Activated CD8-positive, alpha-beta memory T cell treated with anti-CD3 and anti-CD28 coated beads, Interleukin-2, amount 50 U/mL, for 4 hours (primary cell): Measurements from ENCODE around the gene PTF1A.

Source experiments
- DNase-seq: peaks from one replicate; pipeline ENCODE4 v3.0.0-alpha.2; 2020

The PTF1A gene

GRCh38 chr10:23187155-23187554 is 5.0 kb upstream of the PTF1A start:
- no peak for DNase-seq

- no peak for DNase-seq
These were observed 3.1 kb upstream of the PTF1A start for GRCh38 chr10:23189024-23189423.

GRCh38 chr10:23190872-23191763 is 994 bp upstream of the PTF1A start:
- DNase-seq, result no peak

- no peak for DNase-seq
These were observed 761 bp downstream of the PTF1A start for GRCh38 chr10:23192712-23193434.

GRCh38 chr10:23193435-23194074 is 1.4 kb downstream of the PTF1A start:
- DNase-seq, result no peak

- DNase-seq, result no peak
These were observed 2.4 kb downstream of the PTF1A start for GRCh38 chr10:23194471-23194965.

- DNase-seq, result no peak
These were observed 3.1 kb downstream of the PTF1A start for GRCh38 chr10:23194966-23195845.

GRCh38 chr10:23195846-23196600 is 3.9 kb downstream of the PTF1A start:
- no peak for DNase-seq

GRCh38 chr10:23196915-23197314 is 4.8 kb downstream of the PTF1A start:
- DNase-seq, result no peak

- DNase-seq, result no peak
These were observed 5.3 kb downstream of the PTF1A start for GRCh38 chr10:23197416-23197861.

- no peak for DNase-seq
These were observed 6.5 kb downstream of the PTF1A start for GRCh38 chr10:23198610-23198939.

GRCh38 chr10:23198940-23199767 is 7.0 kb downstream of the PTF1A start:
- no peak for DNase-seq

GRCh38 chr10:23199768-23200511 is 7.8 kb downstream of the PTF1A start:
- DNase-seq, result no peak

- no peak for DNase-seq
These were observed 8.5 kb downstream of the PTF1A start for GRCh38 chr10:23200586-23200985.

GRCh38 chr10:23200997-23201652 is 9.0 kb downstream of the PTF1A start:
- no peak for DNase-seq

- no peak for DNase-seq
These were observed 9.7 kb downstream of the PTF1A start for GRCh38 chr10:23201837-23202236.

- no peak for DNase-seq
These were observed 10.7 kb downstream of the PTF1A start for GRCh38 chr10:23202779-23203178.

- DNase-seq, result no peak
These were observed 11.5 kb downstream of the PTF1A start for GRCh38 chr10:23203369-23204325.
